Vagina (tissue), 2 donors: ENCODE measurements around the gene CDK14.

Experiments used
- POLR2A ChIP-seq, 2 donors: fragments of 450-650 bp; IDR thresholded peaks; one replicate each; pipeline ENCODE4 v1.6.1; 2017; ENCODE audit warnings: antibody characterized with exemption in 2 of 2, mild to moderate bottlenecking in 2 of 2, moderate library complexity in 2 of 2
- TF ChIP-seq, protein P1 (sequence below), 3 experiments: fragments of 450-650 bp in 2 of 3; fragments of 200-600 bp in 1 of 3; sonication (generic) in 1 of 3; IDR thresholded peaks; one replicate each; pipeline ENCODE4 v1.5.1; 2017 to 2019; ENCODE audit warnings: antibody characterized with exemption in 3 of 3, mild to moderate bottlenecking in 2 of 3, moderate library complexity in 2 of 3

DNA sequence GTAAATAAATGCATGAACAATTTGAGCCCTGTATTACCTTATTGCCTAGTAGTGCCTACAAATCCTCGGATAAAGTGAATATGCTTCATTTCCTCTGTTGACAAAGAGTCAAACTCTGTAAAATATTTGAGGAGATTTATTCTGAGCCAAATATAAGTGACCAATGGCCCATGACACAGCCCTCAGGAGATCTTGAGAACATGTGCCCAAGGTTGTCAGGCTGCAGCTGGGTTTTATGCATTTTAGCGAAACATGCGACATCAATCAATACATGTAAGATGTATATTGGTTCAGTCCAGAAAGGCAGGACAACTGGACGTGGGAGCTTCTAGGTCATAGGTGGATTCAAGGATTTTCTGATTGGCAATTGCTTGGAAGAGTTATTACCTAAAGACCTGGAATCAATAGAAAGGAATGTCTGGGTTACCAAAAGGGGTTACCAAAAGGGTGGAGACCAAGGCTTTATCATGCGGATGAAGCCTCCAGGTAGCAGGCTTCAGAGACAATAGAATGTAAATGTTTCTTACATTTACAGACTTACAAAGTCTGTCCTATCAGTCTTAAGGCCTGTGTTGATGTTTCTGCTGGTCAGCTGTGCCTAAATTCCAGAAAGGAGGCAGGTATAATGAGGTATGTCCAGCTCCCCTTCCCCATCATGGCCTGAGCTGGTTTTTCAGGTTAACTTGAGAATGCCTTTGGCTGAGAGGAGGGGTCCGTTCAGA is 448.0 kb downstream of the CDK14 start:
- TF ChIP-seq, protein P1, sequence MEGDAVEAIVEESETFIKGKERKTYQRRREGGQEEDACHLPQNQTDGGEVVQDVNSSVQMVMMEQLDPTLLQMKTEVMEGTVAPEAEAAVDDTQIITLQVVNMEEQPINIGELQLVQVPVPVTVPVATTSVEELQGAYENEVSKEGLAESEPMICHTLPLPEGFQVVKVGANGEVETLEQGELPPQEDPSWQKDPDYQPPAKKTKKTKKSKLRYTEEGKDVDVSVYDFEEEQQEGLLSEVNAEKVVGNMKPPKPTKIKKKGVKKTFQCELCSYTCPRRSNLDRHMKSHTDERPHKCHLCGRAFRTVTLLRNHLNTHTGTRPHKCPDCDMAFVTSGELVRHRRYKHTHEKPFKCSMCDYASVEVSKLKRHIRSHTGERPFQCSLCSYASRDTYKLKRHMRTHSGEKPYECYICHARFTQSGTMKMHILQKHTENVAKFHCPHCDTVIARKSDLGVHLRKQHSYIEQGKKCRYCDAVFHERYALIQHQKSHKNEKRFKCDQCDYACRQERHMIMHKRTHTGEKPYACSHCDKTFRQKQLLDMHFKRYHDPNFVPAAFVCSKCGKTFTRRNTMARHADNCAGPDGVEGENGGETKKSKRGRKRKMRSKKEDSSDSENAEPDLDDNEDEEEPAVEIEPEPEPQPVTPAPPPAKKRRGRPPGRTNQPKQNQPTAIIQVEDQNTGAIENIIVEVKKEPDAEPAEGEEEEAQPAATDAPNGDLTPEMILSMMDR (IDR thresholded peaks at IDR 0.05), result no peak
- TF ChIP-seq POLR2A (IDR thresholded peaks at IDR 0.05), result no peak
